Measurements from ENCODE around the gene BAZ2B. TPM values are rescaled to one million over a fixed set of nuclear protein-coding genes. Genes with fewer than 3 reads are reported as not detected.

The BAZ2B gene
- total and polyA plus RNA-seq, 4 donors, result 18.3 to 266 (median 39.5) TPM

DNA sequence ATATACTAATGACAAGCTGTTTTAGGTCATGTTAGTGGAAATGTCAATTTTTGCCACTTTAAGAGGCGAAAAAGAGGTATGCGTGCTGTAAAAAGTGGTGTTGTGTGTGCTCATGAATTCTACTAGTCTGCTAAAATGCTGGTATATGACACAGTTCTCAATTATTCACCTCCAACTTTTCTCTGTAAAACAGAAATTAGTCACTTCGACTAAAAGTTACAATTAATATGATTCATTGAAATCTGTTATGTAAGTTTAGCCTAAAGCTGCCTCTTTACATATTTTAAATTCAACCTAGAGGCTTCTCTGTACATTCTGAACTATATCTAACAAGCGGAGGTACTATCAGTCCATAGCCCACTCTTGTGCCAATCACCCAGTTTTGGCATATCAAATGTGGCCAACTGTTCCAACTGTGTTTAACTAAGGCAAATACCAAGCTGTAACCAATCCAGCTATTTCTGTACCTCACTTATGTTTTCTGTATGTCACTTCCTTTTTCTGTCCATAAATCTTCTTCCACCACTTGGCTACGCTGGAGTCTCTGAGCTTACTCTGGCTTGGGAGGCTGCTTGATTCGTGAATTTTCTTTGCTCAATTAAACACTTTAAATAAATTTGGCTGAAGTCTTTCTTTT is 20.8 kb downstream of the BAZ2B start:
- no peak overlapping the region for H3K9ac ChIP-seq (ENCODE audit: insufficient read depth in 1 of 2, low read length in 2 of 2)
- DNase-seq (no peak), ATAC-seq (ENCODE audit: insufficient read depth, low FRiP score) (no peak)
- peaks cover 0 to 2% (median 0%) of the 10 kb centered on the region in 4 donors for H3K36me3 ChIP-seq (ENCODE audit: control insufficient read depth in 4 of 4, insufficient read depth in 4 of 4, low read length in 4 of 4)
- 53 to 73% methylated on average over 6 of the region's 6 CpGs for whole genome bisulfite sequencing, 2 donors
- H3K9me3 ChIP-seq (ENCODE audit: control insufficient read depth in 4 of 4, insufficient read depth in 3 of 4, low read length in 3 of 4), result no peaks in the 10 kb centered on the region
- TF ChIP-seq, protein P1, sequence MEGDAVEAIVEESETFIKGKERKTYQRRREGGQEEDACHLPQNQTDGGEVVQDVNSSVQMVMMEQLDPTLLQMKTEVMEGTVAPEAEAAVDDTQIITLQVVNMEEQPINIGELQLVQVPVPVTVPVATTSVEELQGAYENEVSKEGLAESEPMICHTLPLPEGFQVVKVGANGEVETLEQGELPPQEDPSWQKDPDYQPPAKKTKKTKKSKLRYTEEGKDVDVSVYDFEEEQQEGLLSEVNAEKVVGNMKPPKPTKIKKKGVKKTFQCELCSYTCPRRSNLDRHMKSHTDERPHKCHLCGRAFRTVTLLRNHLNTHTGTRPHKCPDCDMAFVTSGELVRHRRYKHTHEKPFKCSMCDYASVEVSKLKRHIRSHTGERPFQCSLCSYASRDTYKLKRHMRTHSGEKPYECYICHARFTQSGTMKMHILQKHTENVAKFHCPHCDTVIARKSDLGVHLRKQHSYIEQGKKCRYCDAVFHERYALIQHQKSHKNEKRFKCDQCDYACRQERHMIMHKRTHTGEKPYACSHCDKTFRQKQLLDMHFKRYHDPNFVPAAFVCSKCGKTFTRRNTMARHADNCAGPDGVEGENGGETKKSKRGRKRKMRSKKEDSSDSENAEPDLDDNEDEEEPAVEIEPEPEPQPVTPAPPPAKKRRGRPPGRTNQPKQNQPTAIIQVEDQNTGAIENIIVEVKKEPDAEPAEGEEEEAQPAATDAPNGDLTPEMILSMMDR (IDR thresholded peaks at IDR 0.05; ENCODE audit: control extremely low read depth, extremely low read depth), result no peak
- H3K4me1 ChIP-seq (ENCODE audit: control insufficient read depth in 5 of 5, insufficient read depth in 5 of 5, low read length in 5 of 5), result peaks cover 0 to 5% (median 2%) of the 10 kb centered on the region in 5 donors
- H3K27me3 ChIP-seq (ENCODE audit: control insufficient read depth in 3 of 3, insufficient read depth in 3 of 3, low read length in 2 of 3), result no peaks in the 10 kb centered on the region
- no peak overlapping the region for H3K27ac ChIP-seq (ENCODE audit: low read depth in 1 of 2, low read length in 1 of 2)
- no peak overlapping the region for H3K4me3 ChIP-seq

DNA sequence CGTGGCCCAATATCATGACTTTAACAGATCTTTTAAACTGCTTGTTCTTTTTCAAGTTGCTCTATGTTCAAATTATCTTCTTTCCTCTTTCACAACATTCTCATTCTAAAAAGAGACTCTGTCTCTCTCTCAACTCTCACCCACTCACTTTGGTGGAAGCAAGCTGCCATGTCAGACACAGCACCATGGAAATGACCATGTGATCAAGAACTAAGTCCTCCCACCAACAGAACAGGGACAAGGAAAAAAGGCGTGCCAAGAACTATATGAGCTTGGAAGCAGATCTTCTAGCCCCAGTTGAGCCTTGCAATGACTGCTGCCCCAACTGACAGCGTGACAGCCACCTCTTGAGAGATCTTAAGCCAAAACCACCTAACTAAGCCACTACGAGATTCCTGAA is 23.9 kb downstream of the BAZ2B start:
- Histone ChIP-seq H3K4me1 (ENCODE audit: control insufficient read depth in 5 of 5, insufficient read depth in 5 of 5, low read length in 5 of 5) (peaks cover 0 to 6% (median 2%) of the 10 kb centered on the region in 5 donors), H3K4me3 (no peak overlapping the region), H3K27ac (ENCODE audit: low read depth in 1 of 2, low read length in 1 of 2) (no peak overlapping the region), H3K36me3 (ENCODE audit: control insufficient read depth in 4 of 4, insufficient read depth in 4 of 4, low read length in 4 of 4) (peaks cover 0 to 5% (median 0%) of the 10 kb centered on the region in 4 donors), H3K9me3 (ENCODE audit: control insufficient read depth in 4 of 4, insufficient read depth in 3 of 4, low read length in 3 of 4) (no peaks in the 10 kb centered on the region), H3K27me3 (ENCODE audit: control insufficient read depth in 3 of 3, insufficient read depth in 3 of 3, low read length in 2 of 3) (no peaks in the 10 kb centered on the region), H3K9ac (ENCODE audit: insufficient read depth in 1 of 2, low read length in 2 of 2) (no peak overlapping the region)
- DNase-seq (no peak), ATAC-seq (ENCODE audit: insufficient read depth, low FRiP score) (no peak)
- 69 to 70% methylated on average over 4 of the region's 4 CpGs for WGBS, 2 donors
- TF ChIP-seq, protein P1 (IDR thresholded peaks at IDR 0.05; ENCODE audit: control extremely low read depth, extremely low read depth), result no peak

DNA sequence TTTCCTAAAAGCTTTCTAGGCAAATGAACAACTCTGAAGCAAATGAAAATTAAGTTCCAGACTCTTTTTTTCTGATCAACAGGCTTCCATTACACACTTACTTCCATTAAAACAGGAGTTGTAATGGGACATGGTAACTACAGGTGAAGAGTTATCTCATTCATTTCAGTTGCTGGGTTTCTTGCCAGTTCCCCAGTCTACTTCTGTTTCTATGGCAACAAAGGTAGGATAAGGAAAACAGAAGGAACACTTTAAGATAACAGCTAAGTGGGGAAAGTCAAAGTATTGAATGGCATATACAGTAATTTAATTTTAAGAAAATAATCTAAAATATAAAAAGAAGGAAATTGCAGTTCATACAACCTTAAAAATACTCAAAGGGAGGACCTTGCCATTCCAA is 25.1 kb downstream of the BAZ2B start:
- Histone ChIP-seq H3K27me3 (ENCODE audit: control insufficient read depth in 3 of 3, insufficient read depth in 3 of 3, low read length in 2 of 3) (no peaks in the 10 kb centered on the region), H3K27ac (ENCODE audit: low read depth in 1 of 2, low read length in 1 of 2) (no peak overlapping the region), H3K36me3 (ENCODE audit: control insufficient read depth in 4 of 4, insufficient read depth in 4 of 4, low read length in 4 of 4) (peaks cover 0 to 6% (median 0%) of the 10 kb centered on the region in 4 donors), H3K4me3 (no peak overlapping the region), H3K9ac (ENCODE audit: insufficient read depth in 1 of 2, low read length in 2 of 2) (no peak overlapping the region), H3K9me3 (ENCODE audit: control insufficient read depth in 4 of 4, insufficient read depth in 3 of 4, low read length in 3 of 4) (no peaks in the 10 kb centered on the region), H3K4me1 (ENCODE audit: control insufficient read depth in 5 of 5, insufficient read depth in 5 of 5, low read length in 5 of 5) (peaks cover 0 to 6% (median 2%) of the 10 kb centered on the region in 5 donors)
- TF ChIP-seq, protein P1 (IDR thresholded peaks at IDR 0.05; ENCODE audit: control extremely low read depth, extremely low read depth), result no peak
- no peak for ATAC-seq (ENCODE audit: insufficient read depth, low FRiP score)
- peak in 1 of 3 donors; percentile 55 for DNase-seq

DNA sequence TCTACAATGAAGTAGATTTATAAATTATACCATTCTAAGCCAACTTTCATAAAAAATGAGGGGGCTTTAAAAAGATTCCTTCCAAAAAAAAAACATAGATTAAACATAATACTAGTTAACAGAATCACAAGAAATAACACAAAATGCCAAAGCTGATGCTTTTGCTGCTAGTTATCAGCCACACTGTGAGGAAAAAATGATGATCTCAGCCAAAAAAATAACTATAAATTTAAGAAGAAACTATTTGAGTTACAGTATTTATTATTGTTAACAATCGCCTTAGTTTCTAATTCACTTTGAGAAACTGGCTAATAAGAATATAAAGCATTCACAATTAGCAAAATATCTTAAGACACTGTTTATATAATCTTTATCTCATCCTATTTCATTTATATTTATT is 27.1 kb downstream of the BAZ2B start:
- DNase-seq (no peak), ATAC-seq (ENCODE audit: insufficient read depth, low FRiP score) (no peak)
- Histone ChIP-seq H3K36me3 (ENCODE audit: control insufficient read depth in 4 of 4, insufficient read depth in 4 of 4, low read length in 4 of 4) (peaks cover 0 to 6% (median 0%) of the 10 kb centered on the region in 4 donors), H3K4me1 (ENCODE audit: control insufficient read depth in 5 of 5, insufficient read depth in 5 of 5, low read length in 5 of 5) (peaks cover 0 to 6% (median 0%) of the 10 kb centered on the region in 5 donors), H3K27me3 (ENCODE audit: control insufficient read depth in 3 of 3, insufficient read depth in 3 of 3, low read length in 2 of 3) (no peaks in the 10 kb centered on the region), H3K9me3 (ENCODE audit: control insufficient read depth in 4 of 4, insufficient read depth in 3 of 4, low read length in 3 of 4) (no peaks in the 10 kb centered on the region), H3K27ac (ENCODE audit: low read depth in 1 of 2, low read length in 1 of 2) (no peak overlapping the region), H3K9ac (ENCODE audit: insufficient read depth in 1 of 2, low read length in 2 of 2) (no peak overlapping the region), H3K4me3 (no peak overlapping the region)
- WGBS, 2 donors, result 85 to 93% methylated on average over 1 of the region's 1 CpG
- TF ChIP-seq, protein P1 (IDR thresholded peaks at IDR 0.05; ENCODE audit: control extremely low read depth, extremely low read depth), result no peak
